ENCODE measurements around the gene ZCCHC4.

The ZCCHC4 gene

GRCh38 chr4:25312496-25313200, at the start of gene ZCCHC4:
TSS of gene ZCCHC4 (plus strand) at chr4:25312774. CDS start at chr4:25312810, 36 bp downstream.
- peak; percentile 65 for DNase-seq

- DNase-seq: no peak
Measured at GRCh38 chr4:25271866-25272265, 40.7 kb upstream of the ZCCHC4 start.

GRCh38 chr4:25280210-25280609, 32.4 kb upstream of the ZCCHC4 start:
- no peak for DNase-seq

- DNase-seq: no peak
Measured at GRCh38 chr4:25283948-25284347, 28.6 kb upstream of the ZCCHC4 start.

GRCh38 chr4:25284466-25284865, 28.1 kb upstream of the ZCCHC4 start:
- DNase-seq: no peak

GRCh38 chr4:25290490-25291067, 22.0 kb upstream of the ZCCHC4 start:
- no peak for DNase-seq

GRCh38 chr4:25291158-25291733, 21.3 kb upstream of the ZCCHC4 start:
- no peak for DNase-seq

- DNase-seq: no peak
Measured at GRCh38 chr4:25297528-25298242, 14.9 kb upstream of the ZCCHC4 start.

- peak; percentile 84 for DNase-seq
Measured at GRCh38 chr4:25299476-25300203, 12.9 kb upstream of the ZCCHC4 start.

- DNase-seq: no peak
Measured at GRCh38 chr4:25301471-25301870, 11.1 kb upstream of the ZCCHC4 start.

- DNase-seq: no peak
Measured at GRCh38 chr4:25302626-25303025, 9.9 kb upstream of the ZCCHC4 start.

GRCh38 chr4:25303578-25303977, 9.0 kb upstream of the ZCCHC4 start:
- no peak for DNase-seq

- no peak for DNase-seq
Measured at GRCh38 chr4:25306518-25307057, 6.0 kb upstream of the ZCCHC4 start.

- no peak for DNase-seq
Measured at GRCh38 chr4:25307596-25307995, 5.0 kb upstream of the ZCCHC4 start.

- no peak for DNase-seq
Measured at GRCh38 chr4:25308306-25308705, 4.3 kb upstream of the ZCCHC4 start.

GRCh38 chr4:25308761-25309160, 3.8 kb upstream of the ZCCHC4 start:
- DNase-seq: no peak

GRCh38 chr4:25310066-25310802, 2.3 kb upstream of the ZCCHC4 start:
- no peak for DNase-seq

GRCh38 chr4:25310803-25311166, 1.8 kb upstream of the ZCCHC4 start:
- no peak for DNase-seq

- no peak for DNase-seq
Measured at GRCh38 chr4:25313201-25313895, 774 bp downstream of the ZCCHC4 start.

- DNase-seq: no peak
Measured at GRCh38 chr4:25320336-25320735, 7.8 kb downstream of the ZCCHC4 start.

GRCh38 chr4:25320773-25321172, 8.2 kb downstream of the ZCCHC4 start:
- DNase-seq: no peak

GRCh38 chr4:25321703-25322102, 9.1 kb downstream of the ZCCHC4 start:
- DNase-seq: no peak

Measured in NCI-H510A treated with DMSO at 0.1 percent for 48 hours (cell line).